Keratinocyte (primary cell): ENCODE results near the gene HVCN1. TPM values are rescaled to one million over a fixed set of nuclear protein-coding genes. Genes with fewer than 3 reads are reported as not detected.

Source experiments
- DNase-seq: peaks from one replicate; pipeline ENCODE4 v3.0.0-alpha.2; 2011; ENCODE audit warnings: low read depth, missing footprints, low spot score
- FAIRE-seq: peaks from 2 replicates; lab custom pipeline; 2011; peaks lifted over from hg19 to GRCh38; lab: Jason Lieb, UNC
- H2AFZ ChIP-seq: 2 replicates; pipeline ENCODE4 v1.6.0; 2012; ENCODE audit warnings: low read length, control low read depth, inconsistent platforms; ENCODE audit not compliant: control insufficient read depth
- H3K27ac ChIP-seq: 2 replicates; pipeline ENCODE4 v1.5.1; 2011; ENCODE audit warnings: low read length; ENCODE audit not compliant: control insufficient read depth, insufficient read depth
- H3K27me3 ChIP-seq: 3 replicates; pipeline ENCODE4 v1.6.0; 2011; ENCODE audit warnings: low read length; ENCODE audit not compliant: control insufficient read depth, insufficient read depth; ENCODE audit errors: extremely low read depth
- H3K36me3 ChIP-seq, 2 experiments: 2 replicates in 1 of 2; 3 replicates in 1 of 2; pipeline ENCODE4 v1.5.1; 2011; ENCODE audit warnings: low read length in 2 of 2, mild to moderate bottlenecking in 1 of 2; ENCODE audit not compliant: control insufficient read depth in 2 of 2, insufficient read depth in 2 of 2; ENCODE audit errors: extremely low read depth in 1 of 2
- H3K4me1 ChIP-seq: 3 replicates; pipeline ENCODE4 v1.5.1; 2011; ENCODE audit warnings: low read length; ENCODE audit not compliant: control insufficient read depth, insufficient read depth; ENCODE audit errors: extremely low read depth
- H3K4me2 ChIP-seq: 3 replicates; pipeline ENCODE4 v1.6.0; 2011; ENCODE audit warnings: low read depth, low read length; ENCODE audit not compliant: control insufficient read depth, insufficient read depth; ENCODE audit errors: extremely low read depth
- H3K4me3 ChIP-seq, 3 experiments: fragments of 200-600 bp in 1 of 3; sonication (generic) in 1 of 3; 2 replicates in 2 of 3; 3 replicates in 1 of 3; pipeline ENCODE4 v1.5.1; 2011 to 2016; ENCODE audit warnings: low read length in 3 of 3, mild to moderate bottlenecking in 3 of 3, control low read depth in 2 of 3, inconsistent platforms in 1 of 3, low read depth in 1 of 3, mixed read lengths in 1 of 3, mixed run types in 1 of 3, moderate library complexity in 1 of 3; ENCODE audit not compliant: control insufficient read depth in 2 of 3, insufficient read depth in 2 of 3; ENCODE audit errors: extremely low read depth in 1 of 3
- H3K79me2 ChIP-seq: 2 replicates; pipeline ENCODE4 v1.6.0; 2012; ENCODE audit warnings: low read length; ENCODE audit not compliant: control insufficient read depth, insufficient read depth
- H3K9ac ChIP-seq: 3 replicates; pipeline ENCODE4 v1.6.0; 2011; ENCODE audit warnings: low read length; ENCODE audit not compliant: control insufficient read depth, insufficient read depth; ENCODE audit errors: extremely low read depth
- H3K9me1 ChIP-seq: 3 replicates; pipeline ENCODE4 v1.6.0; 2011; ENCODE audit warnings: low read length; ENCODE audit not compliant: control insufficient read depth, insufficient read depth; ENCODE audit errors: extremely low read depth
- H3K9me3 ChIP-seq: 2 replicates; pipeline ENCODE4 v1.5.1; 2012; ENCODE audit warnings: low read depth, low read length; ENCODE audit not compliant: control insufficient read depth
- H4K20me1 ChIP-seq: 3 replicates; pipeline ENCODE4 v1.6.0; 2011; ENCODE audit warnings: low read length; ENCODE audit not compliant: control insufficient read depth, insufficient read depth; ENCODE audit errors: extremely low read depth
- CTCF ChIP-seq, 3 experiments: IDR thresholded peaks in 1 of 3; conservative IDR thresholded peaks in 1 of 3; optimal IDR thresholded peaks in 1 of 3; 2 replicates in 2 of 3; 3 replicates in 1 of 3; pipeline versions ENCODE3 to v1.5.1; 2011; ENCODE audit warnings: low read length in 3 of 3, mild to moderate bottlenecking in 3 of 3, moderate library complexity in 2 of 3, control low read depth in 1 of 3, inconsistent platforms in 1 of 3; ENCODE audit not compliant: insufficient read depth in 2 of 3; ENCODE audit errors: extremely low read depth in 1 of 3
- EZH2 ChIP-seq: IDR thresholded peaks from one replicate; pipeline ENCODE4 v1.6.1; 2012; ENCODE audit warnings: inconsistent platforms, mild to moderate bottlenecking, low read length, moderate library complexity
- dilution Hi-C: fragments of 300-500 bp; cut with MboI; formaldehyde crosslinking; loops from one replicate; pipeline ENCODE4 v1.7.0; 2020; ENCODE audit warnings: low sequenced_read_pairs; ENCODE audit not compliant: extremely low pct_ligation_motif_present
- polyA plus RNA-seq, 5 experiments: library from polyadenylated mRNA; depleted of rRNA in 3 of 5; stranded (reverse) in 3 of 5; stranded (forward) in 1 of 5; unstranded in 1 of 5; fragments of >200 nt; gene quantifications; 1 replicate in 1 of 5; 2 replicates in 3 of 5; 3 replicates in 1 of 5; pipeline versions ENCODE4 v1.2.1 to v1.2.3, GENCODE V29; 2011 to 2012; ENCODE audit warnings: missing spikeins in 2 of 5, low read depth in 1 of 5, low replicate concordance in 1 of 5

The HVCN1 gene
- polyA plus RNA-seq, 1 donor (not counting 4 experiments of a cell fraction or from before 2014, with no cell fraction given) = 1.1 TPM

GRCh38 chr12:110677982-110678381 is 10.9 kb downstream of the HVCN1 start:
- dilution Hi-C loops = no loop called here
- Histone ChIP-seq H3K9me3 (no peaks in the 10 kb centered on the region), H3K4me1 (no peaks in the 10 kb centered on the region), H3K9me1 (no peaks in the 10 kb centered on the region), H3K27me3 (no peaks in the 10 kb centered on the region), H4K20me1 (no peaks in the 10 kb centered on the region), H3K4me3 (no peak overlapping the region), H3K27ac (no peak overlapping the region), H3K79me2 (no peaks in the 10 kb centered on the region), H3K36me3 (no peaks in the 10 kb centered on the region), H3K9ac (no peak overlapping the region), H2AFZ (no peak overlapping the region), H3K4me2 (no peak overlapping the region)
- no peak for FAIRE-seq
- DNase-seq = no peak
- no peak for TF ChIP-seq EZH2
- TF ChIP-seq CTCF (optimal IDR thresholded peaks at IDR 0.05 in 1 of 3, IDR thresholded peaks at IDR 0.05 in 1 of 3, conservative IDR thresholded peaks at IDR 0.05 in 1 of 3; ENCODE audit: extremely low read depth in 1 of 3, insufficient read depth in 2 of 3, low read length in 3 of 3) = no peak

GRCh38 chr12:110677206-110677911 is 11.6 kb downstream of the HVCN1 start:
- Histone ChIP-seq H3K9ac (no peak overlapping the region), H3K4me3 (no peak overlapping the region), H4K20me1 (no peaks in the 10 kb centered on the region), H3K9me3 (no peaks in the 10 kb centered on the region), H3K36me3 (no peaks in the 10 kb centered on the region), H3K4me1 (no peaks in the 10 kb centered on the region), H3K27me3 (no peaks in the 10 kb centered on the region), H3K9me1 (no peaks in the 10 kb centered on the region), H3K4me2 (no peak overlapping the region), H2AFZ (no peak overlapping the region), H3K27ac (no peak overlapping the region), H3K79me2 (no peaks in the 10 kb centered on the region)
- no peak for DNase-seq
- dilution Hi-C loops = no loop called here
- no peak for FAIRE-seq
- TF ChIP-seq EZH2 (no peak), CTCF (optimal IDR thresholded peaks at IDR 0.05 in 1 of 3, IDR thresholded peaks at IDR 0.05 in 1 of 3, conservative IDR thresholded peaks at IDR 0.05 in 1 of 3; ENCODE audit: extremely low read depth in 1 of 3, insufficient read depth in 2 of 3, low read length in 3 of 3) (no peak)
